HG02852 (cell line): ENCODE measurements around the gene MYO16.
"Not testable (repeated sequence)": the region's sequence is repeated elsewhere in the genome, so short reads cannot be mapped to it uniquely, and the experiment has no call there.

Experiments used
- ATAC-seq: cut with Tn5 transposase; IDR thresholded peaks from one replicate; pipeline ENCODE4 v1.9.1; 2021; ENCODE audit warnings: mild to moderate bottlenecking, moderate library complexity; ENCODE audit not compliant: unreplicated experiment

The MYO16 gene

GRCh38 chr13:108963846-108964600, 334.6 kb downstream of the MYO16 start:
- no peak for ATAC-seq

DNA sequence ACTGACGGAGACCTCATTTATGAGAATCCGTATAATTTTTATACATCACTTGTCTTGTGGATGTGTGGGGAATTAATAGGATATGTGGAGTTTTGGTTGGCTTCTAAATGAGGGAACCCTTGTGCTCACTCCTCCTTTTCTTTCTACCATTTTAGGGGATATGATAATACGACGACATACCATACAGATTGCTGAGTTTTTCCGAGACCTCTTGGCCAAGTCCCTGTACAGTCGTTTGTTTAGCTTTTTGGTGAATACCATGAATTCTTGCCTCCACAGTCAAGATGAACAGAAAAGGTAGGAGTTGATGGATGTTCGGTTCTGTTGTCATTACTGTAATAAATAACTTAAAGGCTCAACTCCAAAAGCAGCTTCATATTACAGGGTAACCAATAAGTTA, 335.2 kb downstream of the MYO16 start:
- ATAC-seq, result no peak

- ATAC-seq, result no peak
Measured at GRCh38 chr13:108967371-108967770, 338.0 kb downstream of the MYO16 start.

DNA sequence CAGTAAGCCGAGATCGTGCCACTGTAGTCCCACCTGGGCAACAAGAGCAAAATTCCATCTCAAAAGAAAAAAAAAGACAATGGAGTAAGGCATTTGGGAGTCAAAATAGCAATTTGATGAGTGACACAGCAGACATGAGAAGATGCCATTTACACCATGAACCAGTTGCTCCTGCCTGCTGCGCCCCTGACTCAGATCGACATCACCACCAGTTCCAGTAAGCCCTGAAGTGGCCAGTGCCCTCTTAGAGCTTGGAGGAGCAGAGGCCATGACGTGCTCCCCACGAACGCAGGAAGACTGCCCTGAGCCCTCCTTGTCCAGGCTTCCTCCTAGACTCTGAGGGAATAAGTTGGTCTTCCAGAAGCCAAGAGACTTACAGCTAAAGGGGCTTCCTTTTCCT, 339.2 kb downstream of the MYO16 start:
- no peak for ATAC-seq

GRCh38 chr13:108974686-108975085, 345.3 kb downstream of the MYO16 start:
- ATAC-seq, result no peak

DNA sequence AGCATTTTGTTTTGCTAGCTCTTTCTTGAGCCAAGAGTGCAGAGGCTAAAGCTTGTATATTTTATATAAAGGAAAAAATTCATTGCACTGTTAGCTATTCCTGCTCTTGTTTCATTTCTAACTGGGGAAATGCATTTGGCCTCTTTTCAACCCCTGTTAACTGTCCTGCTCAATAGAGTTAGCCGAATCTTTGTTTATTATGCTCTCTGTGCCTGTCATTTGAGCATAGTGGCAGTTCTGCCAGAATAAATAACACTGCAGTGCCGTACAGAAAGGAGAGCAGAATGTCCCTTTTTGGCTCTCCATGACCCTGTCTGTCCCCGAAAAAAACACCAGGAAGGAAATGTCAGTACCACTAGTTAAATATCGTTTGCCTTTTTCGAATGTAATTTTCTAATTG, 350.8 kb downstream of the MYO16 start:
- ATAC-seq, result no peak

GRCh38 chr13:108981407-108981806, 352.0 kb downstream of the MYO16 start:
- no peak for ATAC-seq

- no peak for ATAC-seq
Measured at GRCh38 chr13:108983273-108983672, 353.9 kb downstream of the MYO16 start.

- ATAC-seq, result no peak
Measured at GRCh38 chr13:108984251-108984920, 355.0 kb downstream of the MYO16 start.

- no peak for ATAC-seq
Measured at GRCh38 chr13:108985166-108985565, 355.8 kb downstream of the MYO16 start.

GRCh38 chr13:108987517-108987916, 358.1 kb downstream of the MYO16 start:
- no peak for ATAC-seq

GRCh38 chr13:108987944-108988343, 358.5 kb downstream of the MYO16 start:
- no peak for ATAC-seq

DNA sequence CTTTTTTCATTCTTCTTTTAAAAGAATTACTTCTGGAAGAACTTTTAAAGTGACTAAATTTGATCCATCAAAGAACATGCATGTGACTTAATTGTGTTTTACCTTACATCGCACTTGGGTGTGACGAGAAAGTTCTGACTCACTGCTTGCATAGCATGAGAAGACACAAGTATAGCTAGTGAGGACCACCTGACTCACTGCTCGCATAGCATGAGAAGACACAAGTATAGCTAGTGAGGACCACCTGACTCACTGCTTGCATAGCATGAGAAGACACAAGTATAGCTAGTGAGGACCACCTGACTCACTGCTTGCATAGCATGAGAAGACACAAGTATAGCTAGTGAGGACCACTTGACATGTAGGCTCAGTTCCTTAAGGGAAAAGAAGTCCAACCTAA, 362.0 kb downstream of the MYO16 start:
- ATAC-seq, result not testable (repeated sequence)

DNA sequence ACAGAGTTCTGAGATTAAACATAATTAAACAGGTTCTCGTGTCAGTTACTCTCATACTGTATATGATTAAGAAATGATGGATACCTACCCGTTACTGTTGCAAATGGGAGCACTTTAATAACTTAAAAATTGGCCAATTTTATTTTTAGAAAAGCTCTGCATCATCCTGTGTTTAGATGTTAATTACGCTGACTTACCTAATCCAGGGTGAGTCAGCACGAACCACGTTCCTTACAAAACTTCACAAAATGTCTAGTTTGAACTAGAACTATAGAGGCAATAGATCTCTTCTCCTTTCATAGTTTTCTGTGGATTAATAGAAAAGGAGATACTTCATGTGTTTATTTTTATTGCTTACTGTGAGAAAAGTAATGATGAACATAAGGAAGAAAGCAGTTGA, 363.9 kb downstream of the MYO16 start:
- no peak for ATAC-seq

- no peak for ATAC-seq
Measured at GRCh38 chr13:108996430-108996829, 367.0 kb downstream of the MYO16 start.

GRCh38 chr13:109000207-109000606, 370.8 kb downstream of the MYO16 start:
- ATAC-seq, result no peak

- no peak for ATAC-seq
Measured at GRCh38 chr13:109002934-109003333, 373.5 kb downstream of the MYO16 start.

- no peak for ATAC-seq
Measured at GRCh38 chr13:109007946-109008345, 378.5 kb downstream of the MYO16 start.

GRCh38 chr13:109009756-109010155, 380.3 kb downstream of the MYO16 start:
- no peak for ATAC-seq

DNA sequence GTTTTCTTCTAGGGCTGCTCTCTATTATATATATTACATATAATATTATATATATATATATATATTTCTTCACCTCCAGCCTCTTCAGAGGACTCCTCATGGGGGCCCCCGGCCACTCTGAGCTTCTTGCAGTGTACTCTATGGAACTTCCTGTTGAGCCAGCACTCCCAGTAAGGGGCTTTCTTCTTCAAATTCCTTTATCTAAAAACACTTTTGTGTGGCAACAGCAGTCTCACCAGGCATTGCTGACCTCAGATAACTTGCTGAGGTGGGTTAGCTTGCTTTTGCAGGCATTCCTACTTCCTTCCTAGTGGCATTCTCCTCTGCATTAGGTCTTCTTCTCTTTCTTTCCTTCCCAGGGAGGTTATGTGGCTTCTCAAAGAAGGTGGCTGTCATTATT, 381.5 kb downstream of the MYO16 start:
- ATAC-seq, result no peak

- no peak for ATAC-seq
Measured at GRCh38 chr13:109012115-109012514, 382.7 kb downstream of the MYO16 start.

- ATAC-seq, result no peak
Measured at GRCh38 chr13:109021558-109021957, 392.1 kb downstream of the MYO16 start.

GRCh38 chr13:109024611-109025010, 395.2 kb downstream of the MYO16 start:
- ATAC-seq, result no peak
